Stimulated activated CD8-positive, alpha-beta memory T cell treated with anti-CD3 and anti-CD28 coated beads, Interleukin-12 subunit alpha, Interleukin-12 subunit beta, amount 100 ng/mL, for 1 hour (primary cell): ENCODE measurements around the gene OR6Q1.
"Not testable (repeated sequence)": the region's sequence is repeated elsewhere in the genome, so short reads cannot be mapped to it uniquely, and the experiment has no call there.

Experiments used
- DNase-seq: peaks from one replicate; pipeline ENCODE4 v3.0.0-alpha.2; 2020; ENCODE audit warnings: low read depth

Gene OR6Q1

GRCh38 chr11:58030653-58031052 is at the start of gene OR6Q1:
Gene OR6Q1, plus strand, starts transcription at chr11:58030953. Its CDS starts 0 bp downstream, at chr11:58030953.
- no peak for DNase-seq

- DNase-seq = no peak
Observed at GRCh38 chr11:57981536-57981935, 49.2 kb upstream of the OR6Q1 start.

- no peak for DNase-seq
Observed at GRCh38 chr11:57982776-57983175, 48.0 kb upstream of the OR6Q1 start.

- DNase-seq = no peak
Observed at GRCh38 chr11:57983191-57983590, 47.6 kb upstream of the OR6Q1 start.

- DNase-seq = not testable (repeated sequence)
Observed at GRCh38 chr11:57999523-57999922, 31.2 kb upstream of the OR6Q1 start.

GRCh38 chr11:58000021-58000420 is 30.7 kb upstream of the OR6Q1 start:
- DNase-seq = not testable (repeated sequence)

- DNase-seq = no peak
Observed at GRCh38 chr11:58000699-58001098, 30.1 kb upstream of the OR6Q1 start.

GRCh38 chr11:58003036-58003435 is 27.7 kb upstream of the OR6Q1 start:
- no peak for DNase-seq

- no peak for DNase-seq
Observed at GRCh38 chr11:58003591-58003990, 27.2 kb upstream of the OR6Q1 start.

GRCh38 chr11:58004664-58005063 is 26.1 kb upstream of the OR6Q1 start:
- DNase-seq = no peak

GRCh38 chr11:58006940-58007339 is 23.8 kb upstream of the OR6Q1 start:
- no peak for DNase-seq

GRCh38 chr11:58011771-58012170 is 19.0 kb upstream of the OR6Q1 start:
- no peak for DNase-seq

GRCh38 chr11:58023435-58023931 is 7.3 kb upstream of the OR6Q1 start, which contains the start of gene OR9Q1:
Gene OR9Q1, plus strand, starts transcription at chr11:58023881. Its CDS starts 155,564 bp downstream, at chr11:58179445.
- no peak for DNase-seq

GRCh38 chr11:58024601-58025091 is 6.1 kb upstream of the OR6Q1 start:
- no peak for DNase-seq

- DNase-seq = no peak
Observed at GRCh38 chr11:58027341-58027740, 3.4 kb upstream of the OR6Q1 start.

GRCh38 chr11:58028687-58029411 is 1.9 kb upstream of the OR6Q1 start:
- no peak for DNase-seq

GRCh38 chr11:58034471-58034870 is 3.7 kb downstream of the OR6Q1 start:
- DNase-seq = no peak

GRCh38 chr11:58039589-58039988 is 8.8 kb downstream of the OR6Q1 start:
- DNase-seq = no peak

GRCh38 chr11:58043379-58043778 is 12.6 kb downstream of the OR6Q1 start:
- DNase-seq = no peak

- no peak for DNase-seq
Observed at GRCh38 chr11:58046231-58046630, 15.5 kb downstream of the OR6Q1 start.

GRCh38 chr11:58047818-58048217 is 17.1 kb downstream of the OR6Q1 start:
- no peak for DNase-seq

GRCh38 chr11:58055806-58056401 is 25.2 kb downstream of the OR6Q1 start:
- DNase-seq = no peak

- no peak for DNase-seq
Observed at GRCh38 chr11:58057481-58057880, 26.7 kb downstream of the OR6Q1 start.
